HEK293 (cell line): ENCODE measurements around the gene LILRA2.
"Not testable (repeated sequence)": the region's sequence is repeated elsewhere in the genome, so short reads cannot be mapped to it uniquely, and the experiment has no call there.

Experiments
- CTCF ChIA-PET: fragments of 350-600 bp; formaldehyde crosslinking; extraction: SDS; loops from one replicate; lab custom pipeline; 2021; ENCODE audit warnings: antibody characterized with exemption; lab: Yijun Ruan, JAX
- POLR2A ChIA-PET: fragments of 300-600 bp; formaldehyde crosslinking; extraction: SDS; loops from one replicate; lab custom pipeline; 2020; ENCODE audit warnings: antibody characterized with exemption, inconsistent platforms; lab: Yijun Ruan, JAX
- H3K27ac ChIP-seq: fragments of 200-500 bp; sonication (Bioruptor generic); 2 replicates; pipeline ENCODE4 v1.5.1; 2014; ENCODE audit warnings: low read depth, low read length, control low read depth, inconsistent platforms; ENCODE audit errors: extremely low read depth
- H3K36me3 ChIP-seq, 2 experiments: fragments of 200-500 bp in 1 of 2; sonication (Bioruptor generic) in 1 of 2; 1 replicate in 1 of 2; 2 replicates in 1 of 2; pipeline ENCODE4 v1.5.1; 2014 to 2017; ENCODE audit warnings: inconsistent platforms in 2 of 2, low read length in 2 of 2; ENCODE audit not compliant: control insufficient read depth in 2 of 2, insufficient read depth in 1 of 2
- H3K4me1 ChIP-seq: fragments of 200-500 bp; sonication (Bioruptor generic); 2 replicates; pipeline ENCODE4 v1.5.1; 2014; ENCODE audit warnings: mild to moderate bottlenecking, low read length, inconsistent platforms; ENCODE audit not compliant: control insufficient read depth, insufficient read depth
- H3K4me3 ChIP-seq: 2 replicates; pipeline ENCODE4 v1.5.1; 2011; ENCODE audit warnings: low read depth, mild to moderate bottlenecking, control low read depth, low read length, moderate library complexity
- H3K9me3 ChIP-seq: fragments of 200-500 bp; sonication (Bioruptor generic); 2 replicates; pipeline ENCODE4 v1.5.1; 2014; ENCODE audit warnings: low read depth, low read length, inconsistent platforms; ENCODE audit not compliant: control insufficient read depth, insufficient read depth
- BCL11A ChIP-seq: fragments of 450-650 bp; formaldehyde crosslinking; IDR thresholded peaks from 2 replicates; pipeline ENCODE4 v1.5.1; 2016; ENCODE audit warnings: low read depth, missing biosample characterization, missing genetic modification characterization
- SCRT1 ChIP-seq: fragments of 450-650 bp; formaldehyde crosslinking; IDR thresholded peaks from 2 replicates; pipeline ENCODE4 v1.5.1; 2016; ENCODE audit warnings: missing biosample characterization, missing genetic modification characterization, borderline replicate concordance
- ZBTB20 ChIP-seq: fragments of 450-650 bp; formaldehyde crosslinking; IDR thresholded peaks from 2 replicates; pipeline ENCODE4 v1.5.1; 2016; ENCODE audit warnings: missing biosample characterization, missing genetic modification characterization
- ZNF146 ChIP-seq: fragments of 450-650 bp; formaldehyde crosslinking; IDR thresholded peaks from 2 replicates; pipeline ENCODE4 v1.5.1; 2016; ENCODE audit warnings: missing biosample characterization, missing genetic modification characterization
- ZNF366 ChIP-seq: fragments of 450-650 bp; formaldehyde crosslinking; conservative IDR thresholded peaks from 2 replicates; pipeline ENCODE4 v1.5.1; 2016; ENCODE audit warnings: missing biosample characterization, missing genetic modification characterization
- ZNF404 ChIP-seq: fragments of 450-650 bp; formaldehyde crosslinking; IDR thresholded peaks from 2 replicates; pipeline ENCODE4 v1.5.1; 2017; ENCODE audit warnings: missing biosample characterization, missing genetic modification characterization
- TF ChIP-seq, protein P1 (sequence below): fragments of 450-650 bp; formaldehyde crosslinking; IDR thresholded peaks from 2 replicates; pipeline ENCODE4 v1.5.1; 2016; ENCODE audit warnings: missing biosample characterization, missing genetic modification characterization
- TF ChIP-seq, protein P2 (sequence below): fragments of 450-650 bp; formaldehyde crosslinking; conservative IDR thresholded peaks from 2 replicates; pipeline ENCODE4 v1.5.1; 2016; ENCODE audit warnings: low read depth, missing biosample characterization, missing genetic modification characterization
- TF ChIP-seq, protein P3 (sequence below): fragments of 450-650 bp; formaldehyde crosslinking; IDR thresholded peaks from 2 replicates; pipeline ENCODE4 v1.5.1; 2016; ENCODE audit warnings: missing biosample characterization, missing genetic modification characterization
- TF ChIP-seq, protein P4 (sequence below): fragments of 450-650 bp; formaldehyde crosslinking; IDR thresholded peaks from 2 replicates; pipeline ENCODE4 v1.5.1; 2016; ENCODE audit warnings: missing biosample characterization, missing genetic modification characterization, low read depth

The LILRA2 gene

DNA sequence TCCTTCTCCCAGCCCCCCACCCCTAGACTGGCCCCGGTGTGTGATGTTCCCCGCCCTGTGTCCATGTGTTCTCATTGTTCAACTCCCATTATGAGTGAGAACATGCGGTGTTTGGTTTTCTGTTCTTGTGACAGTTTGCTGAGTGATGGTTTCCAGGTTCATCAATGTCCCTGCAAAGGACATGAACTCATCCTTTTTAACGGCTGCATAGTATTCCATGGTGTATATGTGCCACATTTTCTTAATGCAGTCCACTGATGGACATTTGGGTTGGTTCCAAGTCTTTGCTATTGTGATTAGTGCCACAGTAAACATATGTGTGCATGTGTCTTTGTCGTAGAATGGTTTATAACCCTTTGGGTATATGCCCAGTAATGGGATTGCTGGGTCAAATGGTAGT lies 4.7 kb downstream of the LILRA2 start:
- CTCF ChIA-PET, H3K36me3 ChIP-seq, H3K9me3 ChIP-seq, POLR2A ChIA-PET, H3K27ac ChIP-seq, H3K4me1 ChIP-seq, H3K4me3 ChIP-seq: not testable (repeated sequence)
- peak; percentile 81; the same call in 1 of the 2 replicates for TF ChIP-seq ZNF146 (tag by site-specific recombination)
- TF ChIP-seq, protein P1, sequence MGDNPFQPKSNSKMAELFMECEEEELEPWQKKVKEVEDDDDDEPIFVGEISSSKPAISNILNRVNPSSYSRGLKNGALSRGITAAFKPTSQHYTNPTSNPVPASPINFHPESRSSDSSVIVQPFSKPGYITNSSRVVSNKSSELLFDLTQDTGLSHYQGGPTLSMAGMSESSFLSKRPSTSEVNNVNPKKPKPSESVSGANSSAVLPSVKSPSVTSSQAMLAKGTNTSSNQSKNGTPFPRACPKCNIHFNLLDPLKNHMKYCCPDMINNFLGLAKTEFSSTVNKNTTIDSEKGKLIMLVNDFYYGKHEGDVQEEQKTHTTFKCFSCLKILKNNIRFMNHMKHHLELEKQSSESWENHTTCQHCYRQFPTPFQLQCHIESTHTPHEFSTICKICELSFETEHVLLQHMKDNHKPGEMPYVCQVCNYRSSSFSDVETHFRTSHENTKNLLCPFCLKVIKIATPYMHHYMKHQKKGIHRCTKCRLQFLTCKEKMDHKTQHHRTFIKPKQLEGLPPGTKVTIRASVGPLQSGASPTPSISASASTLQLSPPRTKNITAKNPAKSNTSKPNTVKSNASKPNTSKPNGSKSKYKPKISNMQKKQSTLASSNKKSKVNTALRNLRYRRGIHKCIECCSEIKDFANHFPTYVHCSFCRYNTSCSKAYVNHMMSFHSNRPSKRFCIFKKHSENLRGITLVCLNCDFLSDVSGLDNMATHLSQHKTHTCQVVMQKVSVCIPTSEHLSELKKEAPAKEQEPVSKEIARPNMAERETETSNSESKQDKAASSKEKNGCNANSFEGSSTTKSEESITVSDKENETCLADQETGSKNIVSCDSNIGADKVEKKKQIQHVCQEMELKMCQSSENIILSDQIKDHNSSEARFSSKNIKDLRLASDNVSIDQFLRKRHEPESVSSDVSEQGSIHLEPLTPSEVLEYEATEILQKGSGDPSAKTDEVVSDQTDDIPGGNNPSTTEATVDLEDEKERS (tag by site-specific recombination) = peak; percentile 33; the same call in 1 of the 2 replicates

DNA sequence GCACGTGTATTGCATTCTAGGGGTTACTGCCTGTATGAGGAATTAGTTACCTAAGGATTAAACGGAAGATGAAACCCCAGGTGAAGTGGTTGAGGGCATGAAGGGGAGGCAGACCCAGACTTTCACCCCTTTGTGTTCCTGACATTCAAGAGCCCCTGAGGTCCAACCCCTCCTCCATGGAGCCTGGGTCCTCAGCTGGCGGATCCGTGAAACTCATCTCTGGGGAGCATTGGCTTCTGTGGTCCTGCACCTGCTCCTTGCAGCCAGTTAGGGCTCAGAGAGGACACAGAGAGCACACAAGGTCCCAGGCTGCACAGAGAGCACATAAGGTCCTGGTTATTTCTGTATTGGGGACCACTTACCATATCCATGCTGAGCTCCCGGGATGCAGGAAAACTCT lies 12.8 kb downstream of the LILRA2 start:
- no peaks in the 10 kb centered on the region for H3K4me1 ChIP-seq
- POLR2A ChIA-PET = no interaction called here
- TF ChIP-seq ZNF404 = no peak
- no peak for TF ChIP-seq ZBTB20 (tag by site-specific recombination)
- TF ChIP-seq SCRT1 (tag by site-specific recombination) = no peak
- TF ChIP-seq, protein P2, sequence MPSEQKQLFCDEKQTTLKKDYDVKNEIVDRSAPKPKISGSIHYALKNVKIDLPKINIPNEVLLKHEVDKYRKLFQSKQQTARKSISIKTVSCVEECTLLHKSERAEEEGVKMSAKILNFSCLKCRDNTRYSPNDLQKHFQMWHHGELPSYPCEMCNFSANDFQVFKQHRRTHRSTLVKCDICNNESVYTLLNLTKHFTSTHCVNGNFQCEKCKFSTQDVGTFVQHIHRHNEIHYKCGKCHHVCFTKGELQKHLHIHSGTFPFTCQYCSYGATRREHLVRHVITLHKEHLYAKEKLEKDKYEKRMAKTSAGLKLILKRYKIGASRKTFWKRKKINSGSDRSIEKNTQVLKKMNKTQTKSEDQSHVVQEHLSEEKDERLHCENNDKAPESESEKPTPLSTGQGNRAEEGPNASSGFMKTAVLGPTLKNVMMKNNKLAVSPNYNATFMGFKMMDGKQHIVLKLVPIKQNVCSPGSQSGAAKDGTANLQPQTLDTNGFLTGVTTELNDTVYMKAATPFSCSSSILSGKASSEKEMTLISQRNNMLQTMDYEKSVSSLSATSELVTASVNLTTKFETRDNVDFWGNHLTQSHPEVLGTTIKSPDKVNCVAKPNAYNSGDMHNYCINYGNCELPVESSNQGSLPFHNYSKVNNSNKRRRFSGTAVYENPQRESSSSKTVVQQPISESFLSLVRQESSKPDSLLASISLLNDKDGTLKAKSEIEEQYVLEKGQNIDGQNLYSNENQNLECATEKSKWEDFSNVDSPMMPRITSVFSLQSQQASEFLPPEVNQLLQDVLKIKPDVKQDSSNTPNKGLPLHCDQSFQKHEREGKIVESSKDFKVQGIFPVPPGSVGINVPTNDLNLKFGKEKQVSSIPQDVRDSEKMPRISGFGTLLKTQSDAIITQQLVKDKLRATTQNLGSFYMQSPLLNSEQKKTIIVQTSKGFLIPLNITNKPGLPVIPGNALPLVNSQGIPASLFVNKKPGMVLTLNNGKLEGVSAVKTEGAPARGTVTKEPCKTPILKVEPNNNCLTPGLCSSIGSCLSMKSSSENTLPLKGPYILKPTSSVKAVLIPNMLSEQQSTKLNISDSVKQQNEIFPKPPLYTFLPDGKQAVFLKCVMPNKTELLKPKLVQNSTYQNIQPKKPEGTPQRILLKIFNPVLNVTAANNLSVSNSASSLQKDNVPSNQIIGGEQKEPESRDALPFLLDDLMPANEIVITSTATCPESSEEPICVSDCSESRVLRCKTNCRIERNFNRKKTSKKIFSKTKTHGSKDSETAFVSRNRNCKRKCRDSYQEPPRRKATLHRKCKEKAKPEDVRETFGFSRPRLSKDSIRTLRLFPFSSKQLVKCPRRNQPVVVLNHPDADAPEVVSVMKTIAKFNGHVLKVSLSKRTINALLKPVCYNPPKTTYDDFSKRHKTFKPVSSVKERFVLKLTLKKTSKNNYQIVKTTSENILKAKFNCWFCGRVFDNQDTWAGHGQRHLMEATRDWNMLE = no peak
- TF ChIP-seq, protein P3, sequence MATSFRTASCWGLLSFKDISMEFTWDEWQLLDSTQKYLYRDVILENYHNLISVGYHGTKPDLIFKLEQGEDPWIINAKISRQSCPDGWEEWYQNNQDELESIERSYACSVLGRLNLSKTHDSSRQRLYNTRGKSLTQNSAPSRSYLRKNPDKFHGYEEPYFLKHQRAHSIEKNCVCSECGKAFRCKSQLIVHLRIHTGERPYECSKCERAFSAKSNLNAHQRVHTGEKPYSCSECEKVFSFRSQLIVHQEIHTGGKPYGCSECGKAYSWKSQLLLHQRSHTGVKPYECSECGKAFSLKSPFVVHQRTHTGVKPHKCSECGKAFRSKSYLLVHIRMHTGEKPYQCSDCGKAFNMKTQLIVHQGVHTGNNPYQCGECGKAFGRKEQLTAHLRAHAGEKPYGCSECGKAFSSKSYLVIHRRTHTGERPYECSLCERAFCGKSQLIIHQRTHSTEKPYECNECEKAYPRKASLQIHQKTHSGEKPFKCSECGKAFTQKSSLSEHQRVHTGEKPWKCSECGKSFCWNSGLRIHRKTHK (tag by site-specific recombination) = no peak
- TF ChIP-seq, protein P4, sequence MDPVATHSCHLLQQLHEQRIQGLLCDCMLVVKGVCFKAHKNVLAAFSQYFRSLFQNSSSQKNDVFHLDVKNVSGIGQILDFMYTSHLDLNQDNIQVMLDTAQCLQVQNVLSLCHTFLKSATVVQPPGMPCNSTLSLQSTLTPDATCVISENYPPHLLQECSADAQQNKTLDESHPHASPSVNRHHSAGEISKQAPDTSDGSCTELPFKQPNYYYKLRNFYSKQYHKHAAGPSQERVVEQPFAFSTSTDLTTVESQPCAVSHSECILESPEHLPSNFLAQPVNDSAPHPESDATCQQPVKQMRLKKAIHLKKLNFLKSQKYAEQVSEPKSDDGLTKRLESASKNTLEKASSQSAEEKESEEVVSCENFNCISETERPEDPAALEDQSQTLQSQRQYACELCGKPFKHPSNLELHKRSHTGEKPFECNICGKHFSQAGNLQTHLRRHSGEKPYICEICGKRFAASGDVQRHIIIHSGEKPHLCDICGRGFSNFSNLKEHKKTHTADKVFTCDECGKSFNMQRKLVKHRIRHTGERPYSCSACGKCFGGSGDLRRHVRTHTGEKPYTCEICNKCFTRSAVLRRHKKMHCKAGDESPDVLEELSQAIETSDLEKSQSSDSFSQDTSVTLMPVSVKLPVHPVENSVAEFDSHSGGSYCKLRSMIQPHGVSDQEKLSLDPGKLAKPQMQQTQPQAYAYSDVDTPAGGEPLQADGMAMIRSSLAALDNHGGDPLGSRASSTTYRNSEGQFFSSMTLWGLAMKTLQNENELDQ (tag by site-specific recombination) = no peak
- no peak for TF ChIP-seq ZNF366 (tag by site-specific recombination)
- no peak for TF ChIP-seq BCL11A (tag by site-specific recombination)
- TF ChIP-seq, all 188 proteins: peak for 0
- H3K9me3 ChIP-seq = no peaks in the 10 kb centered on the region
- H3K36me3 ChIP-seq = no peaks in the 10 kb centered on the region
- CTCF ChIA-PET = no interaction called here
- no peak overlapping the region for H3K27ac ChIP-seq
- no peak overlapping the region for H3K4me3 ChIP-seq
